Stimulated activated CD4-positive, alpha-beta T cell treated with anti-CD3 and anti-CD28 coated beads, Interleukin-15, amount 100 ng/mL, for 24 hours (primary cell): Measurements from ENCODE around the gene CAD.
A peak's percentile ranks its signal among the peaks of the same experiment; 100 is the strongest.
"Not testable (repeated sequence)": the region's sequence is repeated elsewhere in the genome, so short reads cannot be mapped to it uniquely, and the experiment has no call there.

Experiments
- DNase-seq: peaks from one replicate; pipeline ENCODE4 v3.0.0-alpha.2; 2020

The CAD gene

DNA sequence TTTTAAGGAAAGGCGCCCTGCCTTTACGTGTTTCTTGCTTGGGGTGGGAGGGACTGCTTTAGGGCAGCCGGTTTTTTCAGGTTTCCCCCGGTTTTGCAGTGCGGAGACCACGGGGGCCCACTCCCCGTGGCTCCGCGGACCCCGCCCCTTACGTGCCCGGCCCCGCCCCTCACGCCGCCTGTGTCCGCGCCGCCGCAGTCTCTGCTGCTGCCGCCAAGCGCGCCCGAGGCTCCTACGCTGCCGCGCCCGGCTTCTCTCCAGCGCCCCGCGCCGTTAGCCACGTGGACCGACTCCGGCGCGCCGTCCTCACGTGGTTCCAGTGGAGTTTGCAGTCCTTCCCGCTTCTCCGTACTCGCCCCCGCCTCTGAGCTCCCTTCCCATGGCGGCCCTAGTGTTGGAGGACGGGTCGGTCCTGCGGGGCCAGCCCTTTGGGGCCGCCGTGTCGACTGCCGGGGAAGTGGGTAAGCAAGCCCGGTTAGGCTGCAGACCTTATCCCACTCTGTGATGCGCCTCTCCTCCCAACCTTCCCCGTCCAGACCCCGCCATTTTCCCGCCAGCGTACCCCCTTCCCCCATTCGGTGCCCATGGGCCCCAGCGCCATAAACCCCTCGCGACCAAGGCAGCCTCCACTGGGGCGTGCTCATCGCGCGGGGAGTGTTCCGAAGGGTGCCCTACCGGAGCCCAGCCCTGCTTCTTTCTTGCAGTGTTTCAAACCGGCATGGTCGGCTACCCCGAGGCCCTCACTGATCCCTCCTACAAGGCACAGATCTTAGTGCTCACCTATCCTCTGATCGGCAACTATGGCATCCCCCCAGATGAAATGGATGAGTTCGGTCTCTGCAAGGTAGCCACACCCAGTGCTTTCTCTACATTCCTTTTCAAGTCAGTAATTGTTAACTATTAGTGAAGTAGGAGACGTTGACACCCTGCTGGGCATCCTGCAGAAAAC lies at the start of gene CAD:
Gene CAD, plus strand, starts transcription at position 197 of the 949 bp plus-strand sequence. Its CDS starts 183 bp downstream, at position 380.
- peak; percentile 94 for DNase-seq

DNA sequence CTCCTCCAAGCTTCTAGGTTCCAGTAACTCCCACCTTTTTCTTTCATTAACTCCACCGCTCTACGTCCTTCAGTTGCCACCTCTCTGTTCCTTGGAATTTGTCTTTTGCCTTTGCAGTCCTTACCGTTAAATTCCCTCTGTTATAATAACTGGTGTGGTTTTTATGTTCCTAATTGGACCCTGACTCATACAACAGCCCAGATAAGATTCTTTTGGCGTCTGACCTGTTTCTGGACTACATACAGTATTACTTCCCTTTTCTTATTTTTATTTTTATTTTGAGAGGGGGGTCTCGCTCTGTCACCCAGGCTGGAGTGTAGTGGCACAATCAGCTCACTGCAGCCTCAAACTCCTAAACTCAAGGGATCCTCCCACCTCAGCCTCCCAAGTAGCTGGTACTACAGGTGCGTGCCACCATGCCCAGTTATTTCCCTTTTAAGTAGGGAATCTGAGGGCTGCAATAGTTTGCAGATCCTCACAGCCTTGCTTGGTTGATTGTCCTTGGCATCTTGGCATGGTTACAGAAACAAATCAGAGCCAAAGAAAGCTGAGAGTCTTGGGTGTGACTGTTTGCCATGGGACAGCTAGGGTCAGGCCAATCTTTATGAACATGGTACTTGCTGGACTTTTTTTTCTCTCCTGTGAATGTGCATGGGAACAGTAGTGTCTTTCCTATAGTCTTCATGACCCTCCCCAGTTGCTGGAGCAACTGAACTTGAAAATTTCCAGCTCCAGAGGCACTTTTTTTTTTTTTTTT lies 46.4 kb upstream of the CAD start:
- DNase-seq: no peak

GRCh38 chr2:27171351-27171848 lies 45.8 kb upstream of the CAD start:
- no peak for DNase-seq

GRCh38 chr2:27174638-27175037 lies 42.5 kb upstream of the CAD start:
- no peak for DNase-seq

DNA sequence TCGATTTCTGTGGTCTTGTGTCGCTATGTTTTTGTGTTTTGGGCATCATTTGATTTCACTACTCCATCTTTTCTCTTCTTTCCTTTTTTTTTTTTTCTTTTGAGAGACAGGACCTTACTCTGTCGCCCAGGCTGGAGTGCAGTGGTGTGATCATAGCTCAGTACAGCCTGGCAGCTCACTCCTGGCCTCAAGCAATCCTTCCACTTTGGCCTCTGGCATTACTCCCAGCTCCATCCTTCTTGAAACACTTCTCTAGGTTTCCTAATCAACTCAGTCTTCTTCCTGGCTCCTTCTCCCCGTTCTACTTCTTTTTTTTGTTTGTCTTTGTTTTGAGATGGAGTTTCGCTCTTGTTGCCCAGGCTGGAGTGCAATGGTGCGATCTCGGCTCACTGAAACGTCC lies 41.8 kb upstream of the CAD start:
- DNase-seq: no peak

- not testable (repeated sequence) for DNase-seq
Observed at GRCh38 chr2:27175781-27176180, 41.4 kb upstream of the CAD start.

GRCh38 chr2:27177441-27178351 lies 39.5 kb upstream of the CAD start:
- no peak for DNase-seq

- no peak for DNase-seq
Observed at GRCh38 chr2:27178469-27178868, 38.7 kb upstream of the CAD start.

- no peak for DNase-seq
Observed at GRCh38 chr2:27179344-27180000, 37.7 kb upstream of the CAD start.

- no peak for DNase-seq
Observed at GRCh38 chr2:27182346-27182745, 34.8 kb upstream of the CAD start.

DNA sequence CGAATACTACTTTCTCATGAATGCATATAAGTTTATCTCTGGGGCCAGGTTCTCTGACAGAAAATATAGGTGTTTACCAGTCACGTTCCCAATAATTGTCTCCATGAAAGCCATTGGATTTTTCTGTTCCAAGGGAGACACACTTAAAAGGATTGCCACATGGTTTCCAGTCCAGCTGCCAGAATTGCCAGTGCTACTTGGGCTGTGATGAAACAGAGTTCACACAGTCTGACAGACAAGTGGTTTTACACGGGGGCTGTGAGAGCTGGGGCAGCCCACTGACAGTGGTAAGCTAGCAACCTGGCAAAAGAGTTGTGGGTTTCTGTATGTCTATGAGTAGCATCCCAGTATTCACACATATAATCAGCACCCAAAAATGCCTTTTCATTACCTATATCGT lies 33.1 kb upstream of the CAD start:
- DNase-seq: no peak

DNA sequence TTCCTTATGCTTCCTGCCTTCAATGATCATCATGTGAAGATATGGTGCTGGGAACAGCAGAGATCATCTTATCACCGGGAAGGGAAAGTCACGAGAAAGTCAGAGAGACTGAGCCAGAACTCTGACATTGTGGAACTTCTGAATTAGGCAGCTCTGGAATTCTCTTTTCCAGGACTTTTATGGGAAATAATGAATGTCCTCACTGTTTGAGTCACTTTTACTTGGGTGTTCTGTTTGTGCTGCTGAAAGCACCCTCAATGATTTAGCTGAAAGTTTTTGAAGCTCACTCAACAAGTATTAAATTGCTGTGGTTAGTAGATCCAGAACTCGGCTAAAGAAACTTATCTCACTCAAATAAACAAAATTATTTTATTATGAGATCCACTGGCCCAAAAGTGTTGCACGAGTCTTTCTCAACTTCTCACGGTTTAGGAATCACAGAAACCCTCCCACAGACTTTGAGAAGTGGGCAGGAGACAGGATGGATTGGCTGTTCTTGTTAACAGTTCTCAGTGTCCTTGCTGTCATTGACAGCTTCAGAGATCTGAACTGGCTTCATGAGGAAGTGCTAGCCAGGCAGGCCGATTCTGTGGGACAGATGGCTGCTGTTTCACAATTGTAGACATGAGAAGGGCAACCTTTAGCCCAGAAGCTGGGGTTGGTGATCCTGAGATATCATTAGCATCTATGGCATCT lies 31.7 kb upstream of the CAD start:
- DNase-seq: no peak

GRCh38 chr2:27186613-27187345 lies 30.4 kb upstream of the CAD start:
- no peak for DNase-seq

DNA sequence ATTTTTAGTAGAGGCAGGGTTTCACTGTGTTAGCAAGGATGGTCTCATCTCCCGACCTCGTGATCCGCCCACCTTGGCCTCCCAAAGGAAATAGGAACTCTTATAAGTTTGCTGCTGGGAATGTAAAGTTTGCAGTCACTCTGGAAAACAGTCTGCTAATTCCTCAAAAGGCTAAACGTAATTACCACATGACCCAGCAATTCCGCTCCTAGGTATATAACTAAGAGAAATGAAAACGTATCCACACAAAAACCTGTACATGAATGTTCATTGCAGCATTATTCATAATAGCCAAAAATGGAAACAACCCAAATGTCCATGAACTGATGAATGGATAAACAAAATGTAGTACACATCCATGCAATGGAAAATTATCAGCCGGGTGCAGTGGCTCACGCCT lies 27.2 kb upstream of the CAD start:
- no peak for DNase-seq

DNA sequence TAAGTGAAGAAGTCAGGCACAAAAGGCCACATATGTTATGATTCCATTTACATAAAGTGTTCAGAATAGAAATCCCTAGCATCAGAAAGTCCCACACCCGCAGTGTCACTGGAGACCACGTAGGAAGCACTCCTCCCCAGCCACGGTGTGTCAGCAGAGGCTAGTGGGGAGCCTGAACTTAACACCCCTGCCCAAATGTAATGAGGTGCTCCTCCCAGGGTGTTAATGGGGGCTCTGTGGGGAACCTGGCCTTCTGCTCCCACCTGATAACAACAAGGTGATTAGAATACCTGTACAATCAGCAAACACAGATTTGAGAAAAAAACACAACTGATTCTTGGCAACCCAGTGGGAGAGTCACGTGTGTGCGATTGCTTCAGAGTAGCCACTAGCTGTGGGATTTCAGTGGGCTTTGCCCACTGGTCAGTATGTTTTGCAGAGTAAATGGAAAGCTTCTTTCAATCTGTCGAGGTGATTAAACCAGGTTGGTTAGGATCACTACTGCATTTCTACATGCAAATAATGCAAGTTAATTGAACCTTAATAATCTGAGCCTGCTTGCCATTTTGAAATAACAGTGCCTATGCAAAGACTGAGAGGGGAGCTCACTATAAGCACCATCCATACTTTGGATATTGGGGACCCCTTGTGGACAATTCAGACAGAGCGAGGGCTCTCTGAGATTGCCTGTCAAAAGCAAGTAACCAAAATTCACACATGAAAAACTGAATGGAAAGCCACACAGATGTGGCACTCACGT lies 25.9 kb upstream of the CAD start:
- DNase-seq: peak; percentile 42

- DNase-seq: no peak
Observed at GRCh38 chr2:27194538-27195354, 22.4 kb upstream of the CAD start.

- not testable (repeated sequence) for DNase-seq
Observed at GRCh38 chr2:27195799-27196198, 21.4 kb upstream of the CAD start.

DNA sequence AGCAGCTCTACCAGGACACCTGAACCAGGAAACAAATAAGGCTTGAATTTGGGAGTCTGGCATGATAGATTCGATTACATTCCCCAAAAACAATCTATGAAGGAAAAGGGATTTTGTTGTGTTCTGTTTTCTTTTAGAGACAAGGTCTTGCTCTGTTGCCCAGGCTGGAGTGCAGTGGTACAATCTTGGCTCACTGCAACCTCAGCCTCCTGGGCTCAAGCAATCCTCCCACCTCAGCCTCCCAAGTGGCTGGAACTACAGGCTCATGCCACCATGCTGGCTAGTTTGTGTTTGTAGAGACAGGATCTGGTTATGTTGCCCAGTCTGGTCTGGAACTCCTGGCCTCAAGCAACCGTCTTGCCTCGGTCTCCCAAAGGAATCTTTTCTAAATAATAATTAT lies 19.1 kb upstream of the CAD start:
- DNase-seq: not testable (repeated sequence)

GRCh38 chr2:27198627-27199026 lies 18.5 kb upstream of the CAD start:
- no peak for DNase-seq
